GM18861 (cell line): ENCODE data around the gene SNAP91.
"Not testable (repeated sequence)": the region's sequence is repeated elsewhere in the genome, so short reads cannot be mapped to it uniquely, and the experiment has no call there.

Experiments
- ATAC-seq: cut with Tn5 transposase; IDR thresholded peaks from one replicate; pipeline ENCODE4 v1.9.1; 2021; ENCODE audit not compliant: unreplicated experiment

SNAP91 gene

DNA sequence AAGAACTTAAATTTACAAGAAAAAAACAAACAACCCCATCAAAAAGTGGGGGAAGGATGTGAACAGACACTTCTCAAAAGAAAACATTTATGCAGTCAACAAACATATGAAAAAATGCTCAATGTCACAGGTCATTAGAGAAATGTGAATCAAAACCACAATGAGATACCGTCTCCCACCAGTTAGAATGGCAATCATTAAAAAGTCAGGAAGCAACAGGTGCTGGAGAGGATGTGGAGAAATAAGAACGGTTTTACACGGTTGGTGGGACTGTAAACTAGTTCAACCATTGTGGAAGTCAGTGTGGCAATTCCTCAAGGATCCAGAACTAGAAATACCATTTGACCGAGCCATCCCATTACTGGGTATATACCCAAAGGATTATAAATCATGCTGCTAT is 157.2 kb downstream of the SNAP91 start:
- ATAC-seq, result not testable (repeated sequence)

GRCh38 chr6:83550482-83550881 is 158.4 kb downstream of the SNAP91 start:
- ATAC-seq, result not testable (repeated sequence)

DNA sequence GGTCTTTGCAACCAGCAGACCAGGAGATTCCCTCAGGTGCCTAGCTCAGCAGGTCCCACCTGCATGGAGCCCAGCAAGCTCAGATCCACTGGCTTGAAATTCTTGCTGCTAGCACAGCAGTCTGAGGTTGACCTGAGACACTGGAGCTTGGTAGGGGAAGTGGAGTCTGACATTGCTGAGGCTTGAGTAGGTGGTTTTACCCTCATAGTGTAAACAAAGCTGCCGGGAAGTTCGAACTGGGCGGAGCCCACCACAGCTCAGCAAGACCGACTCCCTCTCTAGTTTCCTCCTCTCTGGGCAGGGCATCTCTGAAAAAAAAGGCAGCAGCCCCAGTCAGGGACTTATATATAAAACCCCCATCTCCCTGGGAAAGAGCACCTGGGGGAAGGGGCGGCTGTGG is 162.3 kb downstream of the SNAP91 start:
- ATAC-seq, result no peak

- ATAC-seq, result no peak
Measured at GRCh38 chr6:83539678-83540077, 169.2 kb downstream of the SNAP91 start.

DNA sequence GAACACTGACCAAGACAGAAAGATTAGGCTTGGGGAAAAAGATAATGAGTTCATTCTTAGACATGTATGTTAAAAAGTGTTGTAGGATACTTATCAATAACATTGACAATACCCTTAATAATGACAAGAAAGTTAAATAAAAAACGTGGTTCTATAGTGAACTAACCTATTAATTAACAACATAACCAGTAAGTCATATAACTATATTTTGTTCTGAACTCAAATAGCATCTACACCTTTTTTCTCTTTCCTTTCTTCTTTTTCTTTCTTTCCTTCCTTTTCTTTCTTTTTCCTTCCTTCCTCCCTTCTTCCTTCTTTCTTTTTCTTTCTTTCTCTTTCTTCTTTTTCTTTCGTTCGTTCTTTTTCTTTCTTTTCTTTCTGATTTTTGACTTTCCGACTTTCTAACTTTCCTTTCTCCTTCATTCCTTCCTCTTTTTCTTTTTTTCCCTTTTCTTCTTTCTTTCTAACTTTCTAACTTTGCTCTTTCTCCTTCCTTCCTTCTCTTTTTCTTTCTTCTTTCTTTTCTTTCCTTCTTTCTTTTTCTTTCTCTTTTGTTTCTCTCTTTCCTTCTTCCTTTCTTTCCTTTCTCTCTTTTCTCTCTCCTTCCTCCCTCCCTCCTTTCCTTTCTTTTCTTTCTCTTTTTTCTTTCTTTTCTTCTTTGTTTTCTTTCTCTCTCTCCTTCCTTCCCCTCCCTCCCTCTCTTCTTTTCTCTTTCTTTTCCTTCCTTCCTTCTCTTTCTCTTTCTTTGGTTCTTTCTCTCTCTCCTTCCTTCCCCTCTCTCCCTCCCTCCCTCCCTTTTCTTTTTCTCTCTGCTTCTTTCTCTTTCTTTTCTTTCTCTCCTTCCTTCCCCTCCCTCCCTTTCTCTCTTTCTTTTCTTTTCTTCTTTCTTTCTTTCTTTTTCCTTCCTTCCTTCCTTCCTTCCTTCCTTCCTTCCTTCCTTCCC is 172.0 kb downstream of the SNAP91 start:
- ATAC-seq, result no peak

- no peak for ATAC-seq
Measured at GRCh38 chr6:83536034-83536646, 172.8 kb downstream of the SNAP91 start.

DNA sequence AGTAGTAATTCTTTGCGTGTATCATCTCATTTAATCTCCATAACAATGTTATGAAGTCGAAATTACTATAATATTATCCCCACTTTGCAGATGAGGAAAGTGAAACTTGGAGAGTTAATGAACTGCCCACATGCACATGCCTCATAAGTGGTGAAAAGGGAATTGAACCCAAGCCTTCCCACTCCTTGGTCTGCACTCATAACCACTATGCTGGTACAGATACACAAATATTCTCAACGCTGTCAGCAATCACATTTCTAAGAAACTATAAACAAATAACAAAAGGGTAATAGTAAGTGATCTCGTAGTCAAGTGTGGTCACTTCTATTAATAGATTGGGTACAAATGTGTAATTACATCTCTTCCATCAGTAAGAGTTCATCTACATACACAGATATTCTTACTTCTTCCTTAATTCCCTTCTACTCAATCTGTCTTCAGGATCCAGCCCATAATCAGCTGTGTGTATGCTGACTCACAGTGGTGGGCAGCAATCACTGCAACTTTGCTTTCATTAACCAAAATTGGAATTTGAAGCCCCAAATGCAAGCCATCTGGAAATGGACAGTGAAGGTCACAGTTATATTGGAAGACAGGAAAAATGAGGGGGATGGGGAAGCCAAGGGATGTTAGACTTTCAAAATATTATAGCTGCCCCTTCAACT is 190.0 kb downstream of the SNAP91 start:
- no peak for ATAC-seq

DNA sequence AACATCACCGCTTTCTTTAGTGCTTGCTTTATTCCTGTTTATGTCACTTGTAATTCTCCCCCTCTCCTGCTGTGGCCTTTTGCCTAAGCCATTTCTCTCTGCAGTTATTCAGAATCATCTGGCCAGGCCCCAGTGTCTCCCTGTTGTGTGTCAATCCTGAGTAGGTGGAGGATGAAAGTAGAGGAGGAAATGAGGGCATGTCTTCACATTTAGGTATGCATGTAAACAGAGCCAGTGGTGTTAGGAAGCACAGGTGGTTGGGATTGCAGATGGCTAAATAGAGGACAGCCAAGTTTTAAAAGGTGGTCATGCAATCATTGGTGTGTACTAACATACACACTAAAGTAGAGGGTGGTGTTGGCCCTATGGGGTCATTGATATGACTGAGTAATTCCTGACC is 191.4 kb downstream of the SNAP91 start:
- ATAC-seq, result no peak

DNA sequence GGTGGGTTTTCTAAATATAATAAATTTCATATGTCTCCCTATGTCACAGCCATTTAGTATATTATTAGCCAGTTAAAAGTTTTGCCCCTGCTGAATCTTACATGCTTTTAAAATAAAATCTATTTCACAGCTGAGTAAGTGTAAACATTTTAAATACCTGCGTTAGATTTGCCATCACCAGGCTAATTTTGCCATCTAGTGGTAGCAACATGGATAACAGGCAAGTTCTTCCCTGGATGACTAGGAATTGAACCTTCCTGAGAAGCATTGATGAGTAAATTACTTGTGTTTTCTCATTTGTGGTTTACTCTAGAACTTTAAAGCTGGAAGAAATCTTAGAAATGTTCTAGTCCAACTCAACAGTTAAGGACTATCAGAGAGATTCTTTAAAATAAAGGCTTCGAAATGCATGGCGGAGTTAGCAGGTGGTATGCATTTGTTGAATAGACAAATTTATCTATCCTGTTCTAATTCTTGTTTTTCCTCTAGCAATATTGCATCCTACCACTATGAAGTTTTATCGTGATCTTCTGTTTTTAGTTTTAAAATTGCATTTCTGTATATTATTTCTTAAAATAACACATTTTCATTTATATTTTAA is 193.9 kb downstream of the SNAP91 start:
- ATAC-seq, result peak; percentile 67

- no peak for ATAC-seq
Measured at GRCh38 chr6:83514466-83514865, 194.4 kb downstream of the SNAP91 start.

DNA sequence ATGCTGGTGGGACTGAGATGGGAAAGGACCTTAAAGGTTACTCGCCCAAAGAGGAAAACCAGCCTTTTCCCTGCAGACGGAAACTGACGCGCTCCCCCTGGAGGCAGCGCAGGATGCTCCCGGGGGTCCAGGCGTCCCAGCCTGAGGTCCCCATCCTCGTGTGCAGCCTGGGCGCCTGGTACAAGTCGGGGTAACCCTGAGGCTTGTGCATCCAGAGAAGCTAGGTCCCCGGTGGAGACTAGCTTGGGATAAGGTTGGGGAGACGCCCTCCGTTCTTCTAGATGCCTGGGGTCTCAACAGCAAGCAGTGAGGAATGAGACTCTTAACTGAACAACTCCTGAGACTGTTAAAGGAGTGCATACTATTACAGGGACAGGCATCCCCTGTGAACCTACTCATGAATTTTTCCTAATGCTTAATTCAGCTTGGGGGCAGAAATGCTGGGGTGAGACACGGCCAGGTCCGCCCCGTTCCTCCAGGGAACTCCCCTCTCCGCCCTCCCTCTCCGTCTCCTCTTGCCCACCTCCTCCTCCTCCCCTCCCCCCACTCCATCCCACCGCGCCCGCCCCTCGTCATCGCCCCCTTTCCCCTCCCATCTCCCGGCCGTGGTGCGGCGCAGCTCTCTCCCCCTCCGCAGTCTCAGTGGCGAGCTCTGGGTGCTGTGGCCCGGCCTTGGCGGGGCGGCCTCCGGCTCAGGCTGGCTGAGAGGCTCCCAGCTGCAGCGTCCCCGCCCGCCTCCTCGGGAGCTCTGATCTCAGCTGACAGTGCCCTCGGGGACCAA is 196.8 kb downstream of the SNAP91 start, which contains the start of gene PRSS35:
PRSS35 (plus strand) TSS at position 634 of the 781 bp plus-strand sequence. CDS start 10,908 bp downstream, outside the sequence.
- ATAC-seq, result no peak

DNA sequence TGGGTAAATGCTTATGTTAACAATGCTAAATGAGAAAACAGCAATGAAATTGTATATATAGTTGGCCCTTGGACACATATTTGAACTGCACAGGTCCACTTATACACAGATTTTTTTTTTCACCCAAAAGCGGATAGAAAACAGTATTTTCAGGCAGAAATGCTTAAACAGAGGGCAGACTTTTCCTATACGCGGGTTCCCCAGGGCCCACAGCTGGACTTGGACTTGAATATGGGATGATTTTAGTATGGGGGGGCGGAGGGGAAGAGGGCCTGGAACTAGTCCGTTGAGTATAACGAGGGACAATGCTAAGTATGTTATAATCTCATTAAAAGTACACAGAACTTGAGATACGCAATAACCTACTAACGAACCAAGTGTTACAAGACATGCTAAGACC is 197.6 kb downstream of the SNAP91 start:
- ATAC-seq, result no peak

DNA sequence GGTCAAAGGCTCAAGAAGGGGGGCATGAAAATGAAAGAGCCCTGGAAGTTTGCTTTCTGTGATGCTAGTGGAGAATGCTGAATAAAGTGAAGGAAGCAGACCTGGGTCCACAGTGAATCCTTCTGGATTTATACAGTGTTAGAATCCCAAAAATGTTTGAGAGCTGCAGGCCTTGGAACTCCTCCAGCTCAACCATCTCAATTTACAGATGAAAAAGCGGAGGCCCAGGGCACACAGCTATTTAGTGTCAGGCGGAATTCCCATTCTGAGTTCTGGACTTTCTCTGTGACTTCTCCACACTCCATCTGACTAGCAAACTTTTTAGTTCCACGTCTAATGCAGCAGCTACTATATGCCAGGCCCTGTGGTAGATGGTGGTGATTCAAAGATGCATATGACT is 198.1 kb downstream of the SNAP91 start:
- no peak for ATAC-seq

- no peak for ATAC-seq
Measured at GRCh38 chr6:83509441-83509840, 199.5 kb downstream of the SNAP91 start.

DNA sequence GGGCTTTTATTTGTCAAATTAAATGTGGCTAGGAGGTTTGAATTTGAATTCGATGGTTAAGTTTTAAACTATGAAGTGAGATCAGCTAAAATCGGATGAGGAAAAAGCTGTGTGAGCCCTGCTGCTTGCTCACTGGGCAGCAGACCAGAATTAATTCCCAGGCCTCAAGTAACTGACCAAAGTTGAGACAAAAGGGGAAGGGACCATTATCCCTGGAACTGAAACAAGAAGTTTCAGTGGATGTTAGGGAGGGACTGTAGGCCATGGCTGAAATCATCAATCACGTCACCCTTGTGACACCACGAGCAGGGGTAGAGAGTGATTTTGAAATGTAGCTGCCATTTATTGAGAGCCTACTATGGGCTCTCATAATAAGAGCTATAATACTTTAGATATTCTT is 203.5 kb downstream of the SNAP91 start:
- no peak for ATAC-seq
